Endothelial cell of umbilical vein (primary cell): ENCODE results near the gene MTTP. TPM values are rescaled to one million over a fixed set of nuclear protein-coding genes. Genes with fewer than 3 reads are reported as not detected.

ENCODE experiments used
- BruUV-seq: library from RNA; stranded (reverse); fragments of 400-500 nt; replicated peaks from 2 replicates; lab custom pipeline; 2021; lab: Mats Ljungman, UMichigan
- CTCF ChIA-PET: fragments of 300-600, 350-600 bp; sonication (Branson Sonifier 250); formaldehyde crosslinking; loops from one replicate; lab custom pipeline; 2021; ENCODE audit warnings: antibody characterized with exemption, inconsistent platforms; lab: Charles Lee
- POLR2A ChIA-PET: fragments of 300-600, 350-600 bp; sonication (Branson Sonifier 250); formaldehyde crosslinking; loops from one replicate; lab custom pipeline; 2021; ENCODE audit warnings: antibody characterized with exemption, inconsistent platforms; lab: Charles Lee
- DNase-seq: peaks from one replicate; pipeline ENCODE4 v3.0.0-alpha.2; 2011; ENCODE audit warnings: low read depth, low spot score
- FAIRE-seq: peaks from 2 replicates; lab custom pipeline; 2011; peaks lifted over from hg19 to GRCh38; lab: Jason Lieb, UNC
- H2AFZ ChIP-seq: 2 replicates; pipeline ENCODE4 v1.6.0; 2012; ENCODE audit warnings: low read depth, low read length, control low read depth, inconsistent platforms
- H3K27ac ChIP-seq: 2 replicates; pipeline ENCODE4 v1.5.1; 2011; ENCODE audit warnings: low read depth, mild to moderate bottlenecking, control low read depth, low read length, moderate library complexity; ENCODE audit not compliant: insufficient read depth
- H3K27me3 ChIP-seq, 2 experiments: 2 replicates each; pipeline versions ENCODE4 v1.6.0 to v1.6.1; 2011; ENCODE audit warnings: low read length in 2 of 2, mixed read lengths in 1 of 2; ENCODE audit not compliant: control insufficient read depth in 2 of 2, insufficient read depth in 2 of 2
- H3K36me3 ChIP-seq, 2 experiments: 2 replicates in 1 of 2; 3 replicates in 1 of 2; pipeline ENCODE4 v1.5.1; 2011; ENCODE audit warnings: low read length in 2 of 2, mild to moderate bottlenecking in 1 of 2, moderate library complexity in 1 of 2; ENCODE audit not compliant: control insufficient read depth in 2 of 2, insufficient read depth in 2 of 2; ENCODE audit errors: extremely low read depth in 1 of 2
- H3K4me1 ChIP-seq: 3 replicates; pipeline ENCODE4 v1.5.1; 2011; ENCODE audit warnings: mild to moderate bottlenecking, low read length; ENCODE audit not compliant: control insufficient read depth, insufficient read depth; ENCODE audit errors: extremely low read depth
- H3K4me2 ChIP-seq: 2 replicates; pipeline ENCODE4 v1.6.1; 2011; ENCODE audit warnings: low read length, control low read depth, mixed read lengths; ENCODE audit not compliant: insufficient read depth
- H3K4me3 ChIP-seq, 3 experiments: fragments of 200-600 bp in 1 of 3; sonication (generic), shearing (Covaris generic) in 1 of 3; replicated peaks in 1 of 3; 2 replicates each; pipeline ENCODE4 v1.5.1; 2011 to 2016; ENCODE audit warnings: control low read depth in 3 of 3, low read length in 3 of 3, mild to moderate bottlenecking in 2 of 3, inconsistent platforms in 1 of 3, low read depth in 1 of 3, moderate library complexity in 1 of 3; ENCODE audit not compliant: insufficient read depth in 1 of 3
- H3K79me2 ChIP-seq: 2 replicates; pipeline ENCODE4 v1.6.0; 2012; ENCODE audit warnings: low read length, inconsistent platforms; ENCODE audit not compliant: control insufficient read depth, insufficient read depth
- H3K9ac ChIP-seq: replicated peaks from 2 replicates; pipeline ENCODE3; 2011; ENCODE audit warnings: low read length, control low read depth; ENCODE audit not compliant: insufficient read depth; ENCODE audit errors: extremely low read depth
- H3K9me1 ChIP-seq: replicated peaks from 3 replicates; pipeline ENCODE4 v1.6.0; 2011; ENCODE audit warnings: mild to moderate bottlenecking, low read length; ENCODE audit not compliant: control insufficient read depth, insufficient read depth; ENCODE audit errors: extremely low read depth
- H3K9me3 ChIP-seq: replicated peaks from 2 replicates; pipeline ENCODE4 v1.5.1; 2012; ENCODE audit warnings: low read length, inconsistent platforms; ENCODE audit not compliant: control insufficient read depth, insufficient read depth
- H4K20me1 ChIP-seq: replicated peaks from 2 replicates; pipeline ENCODE3; 2011; ENCODE audit warnings: mild to moderate bottlenecking, low read length; ENCODE audit not compliant: control insufficient read depth, insufficient read depth; ENCODE audit errors: extremely low read depth
- EZH2 ChIP-seq: IDR thresholded peaks from 2 replicates; pipeline ENCODE4 v1.6.1; 2012; ENCODE audit warnings: borderline replicate concordance, low read depth, mild to moderate bottlenecking, moderate library complexity, low read length, inconsistent platforms; ENCODE audit not compliant: severe bottlenecking
- FOS ChIP-seq: IDR thresholded peaks from 2 replicates; pipeline ENCODE4 v1.6.1; 2011; ENCODE audit warnings: mild to moderate bottlenecking, low read length, moderate library complexity, borderline replicate concordance; ENCODE audit not compliant: insufficient read depth
- GATA2 ChIP-seq: IDR thresholded peaks from 2 replicates; pipeline ENCODE4 v1.7.0; 2011; ENCODE audit warnings: low read depth, mild to moderate bottlenecking, moderate library complexity, mixed read lengths, low read length; ENCODE audit not compliant: insufficient read length, insufficient read depth
- JUN ChIP-seq: IDR thresholded peaks from 2 replicates; pipeline ENCODE4 v1.6.1; 2011; ENCODE audit warnings: borderline replicate concordance, low read depth; ENCODE audit not compliant: insufficient read length, insufficient read depth
- MYC ChIP-seq: IDR thresholded peaks from one replicate; pipeline ENCODE4 v1.6.1; 2011; ENCODE audit warnings: mild to moderate bottlenecking, low read depth, low read length
- POLR2A ChIP-seq: IDR thresholded peaks from 2 replicates; pipeline ENCODE4 v1.6.1; 2012; ENCODE audit warnings: low read depth, mild to moderate bottlenecking, control low read depth, low read length
- POLR2AphosphoS5 ChIP-seq: IDR thresholded peaks from 2 replicates; pipeline ENCODE4 v1.6.1; 2012; ENCODE audit warnings: low read depth, mild to moderate bottlenecking, control low read depth, low read length, moderate library complexity; ENCODE audit not compliant: insufficient read depth
- dilution Hi-C: fragments of 300-500 bp; cut with MboI; formaldehyde crosslinking; loops from one replicate; pipeline ENCODE4 v1.15.0; 2019; ENCODE audit warnings: low sequenced_read_pairs; ENCODE audit not compliant: extremely low pct_ligation_motif_present
- intact Hi-C: fragments of 100-400 bp; cut with micrococcal nuclease; formaldehyde crosslinking; loops from one replicate; pipeline ENCODE4 v1.10.0; 2022
- polyA plus RNA-seq, 4 experiments: library from polyadenylated mRNA; depleted of rRNA in 3 of 4; stranded (reverse) in 3 of 4; unstranded in 1 of 4; fragments of >200 nt; gene quantifications; 2 replicates each; pipeline versions ENCODE4 v1.2.1 to v1.2.3, GENCODE V29; 2011 to 2012; ENCODE audit warnings: missing spikeins in 1 of 4
- total RNA-seq: library from RNA; stranded (reverse); gene quantifications from 2 replicates; pipeline ENCODE4 v1.2.3, GENCODE V29; 2021
- TF ChIP-seq, protein P1 (sequence below): IDR thresholded peaks from 2 replicates; pipeline ENCODE4 v1.6.1; 2011; ENCODE audit not compliant: insufficient read depth, insufficient read length
- TF ChIP-seq, protein P2 (sequence below), 2 donors: IDR thresholded peaks; 1 replicate in 1 of 2; 2 replicates in 1 of 2; pipeline ENCODE4 v1.5.1; 2011; ENCODE audit warnings: low read length in 2 of 2, mild to moderate bottlenecking in 2 of 2, moderate library complexity in 2 of 2, control low read depth in 1 of 2, inconsistent platforms in 1 of 2, low read depth in 1 of 2; ENCODE audit not compliant: insufficient read depth in 1 of 2; ENCODE audit errors: extremely low read depth in 1 of 2

The MTTP gene
- total and polyA plus RNA-seq, 2 donors (not counting 3 experiments of a cell fraction or from before 2014, with no cell fraction given) = not detected

DNA sequence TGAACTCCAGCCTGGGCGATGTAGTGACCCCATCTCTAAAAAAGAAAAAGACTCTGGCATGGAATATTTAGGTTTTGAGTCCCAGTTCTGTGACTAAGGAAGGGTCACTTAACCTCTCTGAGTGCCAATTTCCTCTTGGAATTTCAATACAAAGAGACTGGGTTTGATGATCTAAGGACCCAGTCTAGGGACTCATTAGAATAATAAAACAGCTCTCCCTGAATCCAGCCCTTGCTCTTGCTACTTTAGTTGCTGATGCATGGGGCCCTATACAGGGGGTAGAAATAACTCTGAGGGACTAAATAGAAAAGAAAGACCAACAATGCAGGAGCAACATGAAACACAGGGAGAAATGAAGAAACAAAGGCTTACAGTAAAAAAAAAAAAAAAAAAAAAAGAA, 70.4 kb downstream of the MTTP start:
- Histone ChIP-seq H3K9ac (no peak overlapping the region), H4K20me1 (no peaks in the 10 kb centered on the region), H3K4me1 (no peaks in the 10 kb centered on the region), H3K27me3 (no peaks in the 10 kb centered on the region), H3K36me3 (no peaks in the 10 kb centered on the region), H3K79me2 (no peaks in the 10 kb centered on the region), H3K9me3 (no peaks in the 10 kb centered on the region), H3K4me2 (no peak overlapping the region), H3K9me1 (no peaks in the 10 kb centered on the region), H2AFZ (no peak overlapping the region), H3K4me3 (no peak overlapping the region), H3K27ac (no peak overlapping the region)
- TF ChIP-seq MYC (no peak), EZH2 (no peak), POLR2AphosphoS5 (no peak), JUN (no peak), GATA2 (no peak), POLR2A (no peak), FOS (no peak)
- TF ChIP-seq, protein P1, sequence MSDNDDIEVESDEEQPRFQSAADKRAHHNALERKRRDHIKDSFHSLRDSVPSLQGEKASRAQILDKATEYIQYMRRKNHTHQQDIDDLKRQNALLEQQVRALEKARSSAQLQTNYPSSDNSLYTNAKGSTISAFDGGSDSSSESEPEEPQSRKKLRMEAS = no peak
- TF ChIP-seq, protein P2, sequence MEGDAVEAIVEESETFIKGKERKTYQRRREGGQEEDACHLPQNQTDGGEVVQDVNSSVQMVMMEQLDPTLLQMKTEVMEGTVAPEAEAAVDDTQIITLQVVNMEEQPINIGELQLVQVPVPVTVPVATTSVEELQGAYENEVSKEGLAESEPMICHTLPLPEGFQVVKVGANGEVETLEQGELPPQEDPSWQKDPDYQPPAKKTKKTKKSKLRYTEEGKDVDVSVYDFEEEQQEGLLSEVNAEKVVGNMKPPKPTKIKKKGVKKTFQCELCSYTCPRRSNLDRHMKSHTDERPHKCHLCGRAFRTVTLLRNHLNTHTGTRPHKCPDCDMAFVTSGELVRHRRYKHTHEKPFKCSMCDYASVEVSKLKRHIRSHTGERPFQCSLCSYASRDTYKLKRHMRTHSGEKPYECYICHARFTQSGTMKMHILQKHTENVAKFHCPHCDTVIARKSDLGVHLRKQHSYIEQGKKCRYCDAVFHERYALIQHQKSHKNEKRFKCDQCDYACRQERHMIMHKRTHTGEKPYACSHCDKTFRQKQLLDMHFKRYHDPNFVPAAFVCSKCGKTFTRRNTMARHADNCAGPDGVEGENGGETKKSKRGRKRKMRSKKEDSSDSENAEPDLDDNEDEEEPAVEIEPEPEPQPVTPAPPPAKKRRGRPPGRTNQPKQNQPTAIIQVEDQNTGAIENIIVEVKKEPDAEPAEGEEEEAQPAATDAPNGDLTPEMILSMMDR (IDR thresholded peaks at IDR 0.05; ENCODE audit: extremely low read depth in 1 of 2, insufficient read depth in 1 of 2, low read depth in 1 of 2, low read length in 2 of 2) = no peak
- CTCF ChIA-PET = no interaction called here
- intact Hi-C loops = no loop called here
- no TSS peak for BruUV-seq
- no peak for FAIRE-seq
- DNase-seq = no peak
- POLR2A ChIA-PET = no interaction called here
- dilution Hi-C loops = no loop called here
